H1 (cell line): ENCODE results near the gene ARHGAP32. TPM values are rescaled to one million over a fixed set of nuclear protein-coding genes. Genes with fewer than 3 reads are reported as not detected.

Experiments used
- CTCF ChIA-PET: fragments of 300-600 bp; sonication (Branson Sonifier 250); formaldehyde crosslinking; loops from one replicate; lab custom pipeline; 2021; ENCODE audit not compliant: partially characterized antibody; lab: Charles Lee
- POLR2A ChIA-PET: fragments of 300-600 bp; sonication (Branson Sonifier 250); formaldehyde crosslinking; loops from one replicate; lab custom pipeline; 2021; ENCODE audit warnings: inconsistent platforms; ENCODE audit not compliant: partially characterized antibody; lab: Charles Lee
- DNase-seq, 2 experiments: peaks; one replicate each; pipeline versions ENCODE4 v3.0.0 to v3.0.0-alpha.2; 2010 to 2022; ENCODE audit warnings: low spot score in 2 of 2, low read depth in 1 of 2, mixed read lengths in 1 of 2
- FAIRE-seq: peaks from 2 replicates; lab custom pipeline; 2011; peaks lifted over from hg19 to GRCh38; lab: Jason Lieb, UNC
- H2AFZ ChIP-seq: 2 replicates; pipeline ENCODE4 v1.8.1; 2012; ENCODE audit warnings: low read length, inconsistent platforms
- H2AK5ac ChIP-seq: 2 replicates; pipeline ENCODE4 v1.6.1; 2013; ENCODE audit warnings: low read depth, low read length
- H2BK120ac ChIP-seq: replicated peaks from 2 replicates; pipeline ENCODE3; 2013; ENCODE audit warnings: low read depth, low read length, inconsistent platforms
- H2BK12ac ChIP-seq: 2 replicates; pipeline ENCODE4 v1.6.1; 2013; ENCODE audit warnings: low read depth, low read length
- H2BK15ac ChIP-seq: 2 replicates; pipeline ENCODE4 v1.6.1; 2013; ENCODE audit warnings: low read length
- H2BK20ac ChIP-seq: 2 replicates; pipeline ENCODE4 v1.6.1; 2013; ENCODE audit warnings: low read length
- H2BK5ac ChIP-seq: 2 replicates; pipeline ENCODE4 v1.6.1; 2013; ENCODE audit warnings: low read depth, low read length
- H3K14ac ChIP-seq: 2 replicates; pipeline ENCODE4 v1.6.1; 2013; ENCODE audit warnings: inconsistent platforms; ENCODE audit not compliant: insufficient read length
- H3K18ac ChIP-seq: 2 replicates; pipeline ENCODE4 v1.6.1; 2013; ENCODE audit warnings: low read length; ENCODE audit errors: extremely low read depth
- H3K23ac ChIP-seq: 2 replicates; pipeline ENCODE4 v1.6.1; 2013; ENCODE audit warnings: inconsistent platforms; ENCODE audit not compliant: insufficient read length
- H3K23me2 ChIP-seq: 2 replicates; pipeline ENCODE4 v1.6.1; 2013; ENCODE audit warnings: low read depth, low read length
- H3K27ac ChIP-seq: 2 replicates; pipeline ENCODE4 v1.6.1; 2011; ENCODE audit warnings: low read depth, low read length, inconsistent platforms
- H3K27me3 ChIP-seq, 4 experiments: replicated peaks in 1 of 4; 1 replicate in 1 of 4; 2 replicates in 3 of 4; pipeline versions ENCODE4 v1.6.1 to v1.8.1; 2011 to 2013; ENCODE audit warnings: low read length in 3 of 4, mild to moderate bottlenecking in 3 of 4, inconsistent platforms in 2 of 4, mixed read lengths in 2 of 4, moderate library complexity in 1 of 4; ENCODE audit not compliant: control insufficient read depth in 3 of 4, insufficient read depth in 3 of 4; ENCODE audit errors: extremely low read depth in 1 of 4
- H3K36me3 ChIP-seq, 4 experiments: 2 replicates each; pipeline versions ENCODE4 v1.6.1 to v1.8.1; 2011 to 2013; ENCODE audit warnings: mild to moderate bottlenecking in 4 of 4, low read length in 3 of 4, moderate library complexity in 2 of 4, control low read depth in 1 of 4, inconsistent platforms in 1 of 4; ENCODE audit not compliant: insufficient read depth in 4 of 4, control insufficient read depth in 2 of 4
- H3K4ac ChIP-seq: replicated peaks from 2 replicates; pipeline ENCODE3; 2013; ENCODE audit warnings: low read length, low read depth, mixed read lengths, inconsistent platforms; ENCODE audit not compliant: insufficient read length
- H3K4me1 ChIP-seq, 4 experiments: replicated peaks in 1 of 4; 1 replicate in 1 of 4; 2 replicates in 3 of 4; pipeline versions ENCODE4 v1.6.1 to v1.8.1; 2011 to 2013; ENCODE audit warnings: low read length in 3 of 4, inconsistent platforms in 2 of 4, mixed read lengths in 1 of 4; ENCODE audit not compliant: insufficient read depth in 4 of 4, control insufficient read depth in 3 of 4
- H3K4me2 ChIP-seq, 2 experiments: 2 replicates each; pipeline versions ENCODE4 v1.6.1 to v1.8.1; 2011 to 2013; ENCODE audit warnings: low read depth in 2 of 2, low read length in 2 of 2, control low read depth in 1 of 2, inconsistent platforms in 1 of 2, mild to moderate bottlenecking in 1 of 2; ENCODE audit not compliant: insufficient read depth in 1 of 2
- H3K4me3 ChIP-seq, 4 experiments: fragments of 200-600, 300-600 bp in 1 of 4; sonication (generic), shearing (Covaris generic), sonication (Bioruptor Twin) in 1 of 4; 2 replicates each; pipeline versions ENCODE4 v1.5.1 to v1.8.1; 2011 to 2016; ENCODE audit warnings: low read length in 4 of 4, low read depth in 3 of 4, control low read depth in 2 of 4, inconsistent platforms in 2 of 4, mild to moderate bottlenecking in 2 of 4, mixed read lengths in 1 of 4, moderate library complexity in 1 of 4; ENCODE audit not compliant: insufficient read depth in 2 of 4; ENCODE audit errors: extremely low read depth in 1 of 4
- H3K56ac ChIP-seq: replicated peaks from 2 replicates; pipeline ENCODE3; 2013; ENCODE audit warnings: low read depth, mild to moderate bottlenecking, mixed read lengths, low read length, inconsistent platforms; ENCODE audit not compliant: insufficient read length
- H3K79me1 ChIP-seq: 2 replicates; pipeline ENCODE4 v1.6.1; 2013; ENCODE audit warnings: low read depth, low read length, control low read depth
- H3K79me2 ChIP-seq, 2 experiments: 2 replicates each; pipeline versions ENCODE4 v1.6.1 to v1.8.1; 2012 to 2013; ENCODE audit warnings: low read length in 2 of 2, mild to moderate bottlenecking in 2 of 2, inconsistent platforms in 1 of 2; ENCODE audit not compliant: insufficient read depth in 2 of 2, control insufficient read depth in 1 of 2
- H3K9ac ChIP-seq, 4 experiments: replicated peaks in 1 of 4; 1 replicate in 1 of 4; 2 replicates in 3 of 4; pipeline versions ENCODE4 v1.6.1 to v1.8.1; 2011 to 2013; ENCODE audit warnings: low read depth in 3 of 4, low read length in 3 of 4, control low read depth in 2 of 4, mild to moderate bottlenecking in 2 of 4, moderate library complexity in 2 of 4, inconsistent platforms in 1 of 4; ENCODE audit errors: extremely low read depth in 1 of 4
- H3K9me3 ChIP-seq, 2 experiments: 2 replicates each; pipeline versions ENCODE4 v1.6.1 to v1.8.1; 2012 to 2013; ENCODE audit warnings: mild to moderate bottlenecking in 2 of 2, moderate library complexity in 2 of 2, control low read depth in 1 of 2, inconsistent platforms in 1 of 2, low read depth in 1 of 2, low read length in 1 of 2, mixed read lengths in 1 of 2; ENCODE audit not compliant: insufficient read depth in 2 of 2
- H4K20me1 ChIP-seq, 2 experiments: replicated peaks in 1 of 2; 2 replicates each; pipeline versions ENCODE3 to v1.8.1; 2011 to 2013; ENCODE audit warnings: inconsistent platforms in 2 of 2, low read length in 2 of 2, mild to moderate bottlenecking in 1 of 2; ENCODE audit not compliant: insufficient read depth in 2 of 2, control insufficient read depth in 1 of 2
- H4K5ac ChIP-seq: 2 replicates; pipeline ENCODE4 v1.6.1; 2013; ENCODE audit warnings: low read length, low read depth, mixed read lengths, inconsistent platforms; ENCODE audit not compliant: insufficient read length
- H4K8ac ChIP-seq: 2 replicates; pipeline ENCODE4 v1.8.0; 2013; ENCODE audit warnings: mild to moderate bottlenecking, moderate library complexity, low read length, inconsistent platforms; ENCODE audit not compliant: insufficient read depth; ENCODE audit errors: extremely low read depth
- H4K91ac ChIP-seq: replicated peaks from 2 replicates; pipeline ENCODE3; 2013; ENCODE audit warnings: low read length, mixed read lengths, inconsistent platforms; ENCODE audit not compliant: insufficient read length
- CEBPB ChIP-seq: IDR thresholded peaks from 2 replicates; pipeline ENCODE4 v1.6.1; 2012; ENCODE audit warnings: low read depth, low read length
- CREB1 ChIP-seq: IDR thresholded peaks from 2 replicates; pipeline ENCODE4 v1.6.1; 2012; ENCODE audit warnings: inconsistent platforms
- CTBP2 ChIP-seq: IDR thresholded peaks from 2 replicates; pipeline ENCODE4 v1.7.0; 2011; ENCODE audit warnings: borderline replicate concordance, mild to moderate bottlenecking, moderate library complexity, mixed read lengths, low read length; ENCODE audit not compliant: insufficient read depth, insufficient read length
- EGR1 ChIP-seq: IDR thresholded peaks from 2 replicates; pipeline ENCODE4 v1.6.1; 2011; ENCODE audit warnings: low read depth, low read length, borderline replicate concordance
- GABPA ChIP-seq: IDR thresholded peaks from 2 replicates; pipeline ENCODE4 v1.6.1; 2011; ENCODE audit warnings: mild to moderate bottlenecking, low read length, moderate library complexity, borderline replicate concordance; ENCODE audit not compliant: insufficient read depth
- HDAC6 ChIP-seq: IDR thresholded peaks from one replicate; pipeline ENCODE4 v1.7.1; 2012; ENCODE audit warnings: low read depth, mild to moderate bottlenecking, inconsistent platforms, low read length, moderate library complexity
- KDM5A ChIP-seq: fragments of 200-600 bp; IDR thresholded peaks from 2 replicates; pipeline ENCODE4 v1.7.1; 2012; ENCODE audit warnings: mild to moderate bottlenecking, low read length, inconsistent platforms, mixed read lengths
- POLR2AphosphoS5 ChIP-seq: IDR thresholded peaks from 2 replicates; pipeline ENCODE4 v1.6.1; 2011; ENCODE audit warnings: low read depth, low read length
- RBBP5 ChIP-seq: IDR thresholded peaks from 2 replicates; pipeline ENCODE4 v1.7.1; 2012; ENCODE audit warnings: low read depth, mild to moderate bottlenecking, inconsistent platforms, low read length, moderate library complexity, borderline replicate concordance
- SIRT6 ChIP-seq: IDR thresholded peaks from one replicate; pipeline ENCODE4 v1.7.1; 2012; ENCODE audit warnings: low read length, inconsistent platforms
- TBP ChIP-seq: IDR thresholded peaks from 2 replicates; pipeline ENCODE4 v1.6.1; 2011; ENCODE audit warnings: low read depth, low read length, improper control_type of control experiment
- YY1 ChIP-seq: IDR thresholded peaks from 2 replicates; pipeline ENCODE4 v1.6.1; 2011; ENCODE audit warnings: low read depth, mild to moderate bottlenecking, low read length
- WGBS, 2 experiments: shearing (Covaris generic) in 1 of 2; methylation state at CpG; one replicate each; pipeline versions ENCODE4 v1.1.6 to v1.1.7; 2013 to 2015; ENCODE audit warnings: low lambda C conversion rate in 2 of 2, mixed read lengths in 2 of 2, inconsistent platforms in 1 of 2, low coverage in 1 of 2, missing lambda C conversion rate in 1 of 2; ENCODE audit not compliant: insufficient replicate concordance in 2 of 2, insufficient coverage in 1 of 2, insufficient read length in 1 of 2; ENCODE audit errors: extremely low coverage in 1 of 2, missing lambda C conversion rate in 1 of 2; 5-methylcytosine and 5-hydroxymethylcytosine counted together
- polyA plus RNA-seq, 7 experiments: library from polyadenylated mRNA; depleted of rRNA in 3 of 7; stranded (reverse) in 5 of 7; unstranded in 2 of 7; fragments of >200 nt in 5 of 7; fragments of 200-250 nt in 2 of 7; gene quantifications; 1 replicate in 5 of 7; 2 replicates in 1 of 7; 4 replicates in 1 of 7; pipeline versions ENCODE4 v1.2.1 to v1.2.3, GENCODE V29; 2011 to 2013; ENCODE audit warnings: missing spikeins in 2 of 7, mixed read lengths in 2 of 7
- total RNA-seq: library from RNA; stranded (reverse); fragmentation: NEBNext Ultra II Directional; extraction: Animal tissue kit (Norgen Biotek cat#: 25700); gene quantifications from 2 replicates; pipeline ENCODE4 v1.2.1, GENCODE V29; 2021

Gene ARHGAP32
- total and polyA plus RNA-seq, 2 of the 8 experiments (the other 6 are each of a cell fraction or from before 2014, with no cell fraction given): 13.7 to 30.0 TPM

DNA sequence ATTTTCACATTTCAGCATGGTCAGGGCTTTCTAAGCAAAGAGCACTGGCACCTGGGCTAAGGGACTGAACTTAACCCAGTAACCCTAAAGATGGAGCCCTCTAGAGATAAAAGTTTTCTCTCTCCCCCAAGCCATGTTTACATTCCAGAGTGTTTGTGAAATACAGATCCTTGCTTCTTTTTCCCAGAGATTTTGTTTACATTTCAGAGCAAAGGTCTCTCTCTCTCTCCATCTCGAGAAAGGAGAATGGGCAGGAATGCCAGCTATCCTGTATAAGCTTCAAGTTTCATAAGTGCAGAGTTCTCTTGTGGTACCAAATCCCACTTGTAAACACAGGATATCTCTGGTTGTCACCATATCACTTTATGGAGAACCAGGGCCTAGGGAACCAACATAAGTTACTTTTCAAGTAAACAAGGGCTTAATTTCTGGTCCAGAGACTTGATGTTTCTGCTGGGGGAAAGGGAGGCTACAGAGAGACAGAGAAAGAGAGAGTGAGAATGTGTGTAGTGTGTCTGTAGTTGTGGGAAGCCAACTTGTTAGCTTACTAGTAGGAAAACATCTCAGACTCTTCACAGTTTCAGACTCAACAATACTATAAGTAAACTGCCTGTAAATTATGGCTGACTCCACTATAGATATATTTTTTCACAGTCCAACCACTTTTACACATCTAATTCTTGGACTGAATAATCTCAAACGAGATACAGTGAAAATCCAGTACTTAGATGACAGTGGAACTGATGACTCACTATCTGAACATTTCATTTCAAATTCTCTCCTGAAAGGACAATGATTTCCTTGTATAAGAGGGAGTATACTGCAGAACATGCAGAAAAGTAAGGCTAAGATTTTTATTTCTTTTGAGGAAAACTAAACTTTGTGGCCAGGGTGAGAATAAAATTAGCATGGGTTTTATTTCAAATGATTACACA is 76.2 kb downstream of the ARHGAP32 start:
- Histone ChIP-seq H3K56ac (no peak overlapping the region), H4K5ac (no peak overlapping the region), H3K9ac (no peak overlapping the region), H2BK12ac (no peak overlapping the region), H2AFZ (no peak overlapping the region), H3K23ac (no peak overlapping the region), H3K27ac (no peak overlapping the region), H3K4me1 (no peaks in the 10 kb centered on the region), H2BK15ac (no peak overlapping the region), H4K20me1 (no peaks in the 10 kb centered on the region), H3K79me1 (no peaks in the 10 kb centered on the region), H3K4ac (no peak overlapping the region), H3K18ac (no peak overlapping the region), H2BK120ac (no peak overlapping the region), H4K91ac (no peak overlapping the region), H2BK20ac (no peak overlapping the region), H2AK5ac (no peak overlapping the region), H3K27me3 (no peaks in the 10 kb centered on the region), H3K23me2 (no peaks in the 10 kb centered on the region), H3K14ac (no peak overlapping the region), H3K79me2 (no peaks in the 10 kb centered on the region), H3K4me3 (no peak overlapping the region), H4K8ac (no peak overlapping the region), H3K4me2 (no peak overlapping the region), H3K9me3 (no peaks in the 10 kb centered on the region), H2BK5ac (no peak overlapping the region), H3K36me3 (0 out of 8 replicates have a peak, but pooled peaks cover 0 to 2% (median 0%) of the 10 kb centered on the region in 4 experiments)
- WGBS, 2 experiments: 78% methylated on average over 2 of the region's 2 CpGs; no CpG with 5 or more reads in 1 of the 2 experiments
- ChIA-PET CTCF (interaction anchor here (0.5 to 1.3 kb wide), 5 partner anchors 205 to 664 kb away, joined by 3 read pairs; no protein-coding TSS in a partner anchor), POLR2A (no interaction called here)
- FAIRE-seq (no peak), DNase-seq (no peak)
- TF ChIP-seq RBBP5 (no peak), EGR1 (no peak), CREB1 (no peak), POLR2AphosphoS5 (no peak), CTBP2 (no peak), KDM5A (no peak), GABPA (no peak), CEBPB (no peak), TBP (no peak), HDAC6 (no peak), SIRT6 (no peak), YY1 (no peak)
